Gastroesophageal sphincter (tissue), 4 donors: Measurements from ENCODE around the gene SLC6A15. TPM values are rescaled to one million over a fixed set of nuclear protein-coding genes. Genes with fewer than 3 reads are reported as not detected.

ENCODE experiments used
- ATAC-seq: fragments of 150-250 bp; one replicate; pipeline ENCODE4 v1.9.1; 2016; ENCODE audit warnings: mild to moderate bottlenecking, moderate library complexity
- H3K27ac ChIP-seq, 4 donors: fragments of 200-600 bp; sonication (generic) in 3 of 4; 1 replicate in 3 of 4; 2 replicates in 1 of 4; pipeline ENCODE4 v1.5.1; 2016 to 2019
- H3K27me3 ChIP-seq: fragments of 200-600 bp; sonication (generic); one replicate; pipeline ENCODE4 v1.5.1; 2019
- H3K36me3 ChIP-seq, 2 donors: fragments of 200-600 bp; sonication (generic); one replicate each; pipeline ENCODE4 v1.5.1; 2019; ENCODE audit warnings: control low read depth in 1 of 2
- H3K4me1 ChIP-seq, 3 donors: fragments of 200-600 bp; sonication (generic); 1 replicate in 2 of 3; 2 replicates in 1 of 3; pipeline ENCODE4 v1.5.1; 2016 to 2019; ENCODE audit warnings: control low read depth in 2 of 3
- H3K4me3 ChIP-seq, 2 donors: fragments of 200-600 bp; sonication (generic); one replicate each; pipeline ENCODE4 v1.5.1; 2019; ENCODE audit warnings: mild to moderate bottlenecking in 1 of 2, moderate library complexity in 1 of 2
- H3K9me3 ChIP-seq, 3 donors: fragments of 200-600 bp; sonication (generic); one replicate each; pipeline ENCODE4 v1.5.1; 2017 to 2019; ENCODE audit warnings: control low read depth in 2 of 3
- EP300 ChIP-seq: sonication (generic); formaldehyde crosslinking; IDR thresholded peaks from one replicate; pipeline ENCODE4 v1.6.1; 2017; ENCODE audit warnings: antibody characterized with exemption, mild to moderate bottlenecking
- POLR2A ChIP-seq, 2 donors: fragments of 450-650 bp; IDR thresholded peaks; one replicate each; pipeline ENCODE4 v1.6.1; 2017; ENCODE audit warnings: antibody characterized with exemption in 2 of 2, mild to moderate bottlenecking in 2 of 2, moderate library complexity in 1 of 2
- POLR2AphosphoS5 ChIP-seq: sonication (generic); formaldehyde crosslinking; IDR thresholded peaks from one replicate; pipeline ENCODE4 v1.6.1; 2017; ENCODE audit warnings: antibody characterized with exemption
- WGBS, 2 donors: methylation state at CpG; one replicate each; pipeline ENCODE4 v1.1.5; 2018; ENCODE audit warnings: low coverage in 1 of 2; 5-methylcytosine and 5-hydroxymethylcytosine counted together
- total RNA-seq, 4 donors: library from RNA; depleted of rRNA; stranded (reverse); fragments of >200 nt; gene quantifications; one replicate each; pipeline ENCODE4 v1.1.0, GENCODE V29; 2016
- TF ChIP-seq, protein P1 (sequence below), 4 experiments: fragments of 200-600 bp in 2 of 4; fragments of 450-650 bp in 2 of 4; sonication (generic) in 1 of 4; IDR thresholded peaks; one replicate each; pipeline ENCODE4 v1.5.1; 2017 to 2019; ENCODE audit warnings: antibody characterized with exemption in 4 of 4, mild to moderate bottlenecking in 2 of 4, moderate library complexity in 2 of 4

SLC6A15 gene
- 1 to 10 TPM in 3 of 4 donors, under 1 TPM in 1; 0.54 to 2.3 (median 1.7) TPM for total RNA-seq

DNA sequence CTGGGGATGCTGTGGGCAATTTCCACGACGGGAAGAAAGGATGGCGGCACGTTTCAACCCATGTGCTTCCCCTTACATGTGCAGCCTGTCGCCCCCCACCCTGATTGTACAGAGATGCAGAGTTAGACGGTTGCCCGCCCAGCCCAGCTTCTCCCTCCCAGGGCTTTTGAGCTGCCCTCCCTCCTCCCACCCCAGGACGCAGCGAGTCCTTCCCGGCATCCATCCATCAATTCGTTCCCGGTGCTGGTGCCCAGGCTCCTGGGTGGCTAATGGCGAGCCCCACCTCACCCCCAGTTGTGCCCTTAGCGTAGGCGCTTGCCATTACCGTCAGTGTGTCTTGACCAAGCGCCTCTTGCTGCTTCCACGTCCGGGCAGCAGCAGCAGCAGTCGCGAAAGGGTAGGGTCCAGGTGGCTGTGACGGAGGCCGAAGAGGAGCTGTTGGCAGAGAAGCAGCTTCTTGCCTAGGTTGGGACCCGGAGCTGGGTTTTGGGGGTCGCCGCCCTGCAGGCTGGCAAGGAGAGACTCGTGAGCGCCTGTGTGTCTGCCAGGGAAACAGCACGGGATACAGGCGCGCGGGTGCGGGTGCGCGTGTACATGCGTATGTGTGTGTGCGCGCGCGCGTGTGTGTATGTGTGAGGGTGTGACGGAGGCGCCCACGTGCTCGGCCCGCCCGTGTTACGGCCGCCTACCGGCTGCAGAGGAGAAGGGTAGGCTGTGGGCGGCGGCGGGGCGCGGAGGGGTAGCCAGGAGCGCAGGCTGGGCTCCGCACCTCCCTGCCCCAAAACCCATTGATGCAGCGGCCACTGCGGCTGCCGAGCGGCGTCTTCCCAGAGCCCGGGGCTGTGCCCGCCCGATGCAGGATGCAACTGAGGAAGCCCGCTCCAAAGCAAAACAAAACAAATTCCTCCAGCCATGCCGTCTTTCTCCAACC is at the start of gene SLC6A15:
TSS of gene SLC6A15 (minus strand) at position 602 of the 931 bp plus-strand sequence. CDS start 20,679 bp downstream, outside the sequence.
- Histone ChIP-seq H3K9me3 (no peaks in the 10 kb centered on the region), H3K27me3 (peaks cover 64% of the 10 kb centered on the region), H3K27ac (no peak within 1 kb of the TSS), H3K4me1 (peaks cover 0 to 25% (median 6%) of the 10 kb centered on the region in 3 donors), H3K36me3 (no peaks in the 10 kb centered on the region), H3K4me3 (peak within 1 kb of the TSS in 1 of 2 donors; percentile 50)
- TF ChIP-seq EP300: no peak
- no peak for TF ChIP-seq POLR2A (IDR thresholded peaks at IDR 0.05)
- peak; percentile 68 for ATAC-seq
- WGBS, 2 donors: 0% methylated on average over 6 to 7 of the region's 67 CpGs

DNA sequence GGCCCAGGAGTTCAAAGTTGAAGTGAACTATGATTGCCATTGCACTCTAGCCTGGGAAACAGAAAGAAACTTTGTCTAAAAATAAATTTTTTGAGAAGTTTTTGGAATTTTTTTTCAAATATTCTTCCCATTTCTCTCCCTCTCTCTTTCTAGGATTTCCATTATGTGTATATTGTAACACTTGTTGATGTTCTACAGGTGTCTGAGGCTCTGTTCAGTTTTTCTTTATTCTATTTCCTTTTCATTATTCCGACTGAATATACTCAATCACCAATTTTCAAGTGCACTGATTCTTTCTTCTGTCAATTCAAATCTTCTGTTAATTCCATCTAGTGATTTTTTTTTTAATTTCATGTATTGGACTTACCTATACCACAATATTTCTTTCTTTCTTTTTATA is 48.3 kb upstream of the SLC6A15 start:
- H3K9me3 ChIP-seq: no peaks in the 10 kb centered on the region
- no peaks in the 10 kb centered on the region for H3K27me3 ChIP-seq
- ATAC-seq: no peak
- WGBS, 2 donors: 81% methylated on average over 1 of the region's 1 CpG; no CpG with 5 or more reads in 1 of the 2 donors
- no peak for TF ChIP-seq POLR2A (IDR thresholded peaks at IDR 0.05)
- TF ChIP-seq EP300: no peak
- TF ChIP-seq POLR2AphosphoS5: no peak
- TF ChIP-seq, protein P1, sequence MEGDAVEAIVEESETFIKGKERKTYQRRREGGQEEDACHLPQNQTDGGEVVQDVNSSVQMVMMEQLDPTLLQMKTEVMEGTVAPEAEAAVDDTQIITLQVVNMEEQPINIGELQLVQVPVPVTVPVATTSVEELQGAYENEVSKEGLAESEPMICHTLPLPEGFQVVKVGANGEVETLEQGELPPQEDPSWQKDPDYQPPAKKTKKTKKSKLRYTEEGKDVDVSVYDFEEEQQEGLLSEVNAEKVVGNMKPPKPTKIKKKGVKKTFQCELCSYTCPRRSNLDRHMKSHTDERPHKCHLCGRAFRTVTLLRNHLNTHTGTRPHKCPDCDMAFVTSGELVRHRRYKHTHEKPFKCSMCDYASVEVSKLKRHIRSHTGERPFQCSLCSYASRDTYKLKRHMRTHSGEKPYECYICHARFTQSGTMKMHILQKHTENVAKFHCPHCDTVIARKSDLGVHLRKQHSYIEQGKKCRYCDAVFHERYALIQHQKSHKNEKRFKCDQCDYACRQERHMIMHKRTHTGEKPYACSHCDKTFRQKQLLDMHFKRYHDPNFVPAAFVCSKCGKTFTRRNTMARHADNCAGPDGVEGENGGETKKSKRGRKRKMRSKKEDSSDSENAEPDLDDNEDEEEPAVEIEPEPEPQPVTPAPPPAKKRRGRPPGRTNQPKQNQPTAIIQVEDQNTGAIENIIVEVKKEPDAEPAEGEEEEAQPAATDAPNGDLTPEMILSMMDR (IDR thresholded peaks at IDR 0.05): no peak
- H3K36me3 ChIP-seq: no peaks in the 10 kb centered on the region
- H3K27ac ChIP-seq: no peak overlapping the region
- H3K4me3 ChIP-seq: no peak overlapping the region
- no peaks in the 10 kb centered on the region for H3K4me1 ChIP-seq

DNA sequence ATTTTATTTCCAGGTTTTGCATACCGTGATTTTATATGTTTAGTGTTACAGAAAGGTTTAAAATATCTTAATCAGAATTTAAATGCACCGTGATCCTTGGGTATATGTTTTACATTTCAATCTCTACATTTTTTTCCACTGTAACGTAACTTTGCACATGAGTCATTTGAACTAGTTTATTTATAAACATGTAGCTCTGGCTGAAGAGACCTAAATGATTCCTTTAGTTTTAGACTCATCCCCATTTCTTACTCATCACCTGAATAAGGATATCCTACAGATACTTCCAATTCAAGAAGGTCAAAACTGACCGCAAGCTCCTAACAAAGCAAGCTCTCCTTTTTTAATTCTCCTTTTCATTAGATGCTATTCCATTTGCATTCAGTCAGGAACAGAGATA is 42.7 kb upstream of the SLC6A15 start:
- WGBS, 2 donors: 59 to 71% methylated on average over 4 of the region's 4 CpGs
- TF ChIP-seq POLR2AphosphoS5: no peak
- TF ChIP-seq, protein P1 (IDR thresholded peaks at IDR 0.05): no peak
- no peak for TF ChIP-seq POLR2A (IDR thresholded peaks at IDR 0.05)
- TF ChIP-seq EP300: no peak
- Histone ChIP-seq H3K4me3 (no peak overlapping the region), H3K27ac (no peak overlapping the region), H3K4me1 (no peaks in the 10 kb centered on the region), H3K27me3 (no peaks in the 10 kb centered on the region), H3K36me3 (no peaks in the 10 kb centered on the region), H3K9me3 (no peaks in the 10 kb centered on the region)
- ATAC-seq: no peak

DNA sequence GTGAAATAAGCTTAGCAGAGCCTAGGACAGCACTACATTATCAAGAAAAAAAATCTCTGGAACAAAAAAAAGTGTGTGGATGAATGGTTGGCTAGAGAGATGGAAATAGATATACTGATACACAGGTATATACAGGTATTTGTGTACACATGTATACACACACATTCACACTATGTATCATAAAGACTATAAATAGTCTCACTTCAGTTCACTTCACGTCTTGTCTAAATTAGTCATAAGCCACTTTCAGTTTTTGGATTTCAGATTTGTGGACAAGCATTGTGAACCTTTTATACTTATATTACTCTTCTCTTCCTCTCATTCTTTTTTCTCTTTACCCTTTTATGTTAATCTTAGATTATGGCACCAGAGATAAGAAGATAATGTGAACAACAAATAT is 41.8 kb upstream of the SLC6A15 start:
- Histone ChIP-seq H3K4me3 (no peak overlapping the region), H3K27ac (no peak overlapping the region), H3K9me3 (no peaks in the 10 kb centered on the region), H3K4me1 (no peaks in the 10 kb centered on the region), H3K27me3 (no peaks in the 10 kb centered on the region), H3K36me3 (no peaks in the 10 kb centered on the region)
- ATAC-seq: no peak
- TF ChIP-seq POLR2AphosphoS5 (no peak), EP300 (no peak), POLR2A (IDR thresholded peaks at IDR 0.05) (no peak)
- TF ChIP-seq, protein P1 (IDR thresholded peaks at IDR 0.05): no peak
- 44 to 71% methylated on average over 1 of the region's 1 CpG for WGBS, 2 donors

DNA sequence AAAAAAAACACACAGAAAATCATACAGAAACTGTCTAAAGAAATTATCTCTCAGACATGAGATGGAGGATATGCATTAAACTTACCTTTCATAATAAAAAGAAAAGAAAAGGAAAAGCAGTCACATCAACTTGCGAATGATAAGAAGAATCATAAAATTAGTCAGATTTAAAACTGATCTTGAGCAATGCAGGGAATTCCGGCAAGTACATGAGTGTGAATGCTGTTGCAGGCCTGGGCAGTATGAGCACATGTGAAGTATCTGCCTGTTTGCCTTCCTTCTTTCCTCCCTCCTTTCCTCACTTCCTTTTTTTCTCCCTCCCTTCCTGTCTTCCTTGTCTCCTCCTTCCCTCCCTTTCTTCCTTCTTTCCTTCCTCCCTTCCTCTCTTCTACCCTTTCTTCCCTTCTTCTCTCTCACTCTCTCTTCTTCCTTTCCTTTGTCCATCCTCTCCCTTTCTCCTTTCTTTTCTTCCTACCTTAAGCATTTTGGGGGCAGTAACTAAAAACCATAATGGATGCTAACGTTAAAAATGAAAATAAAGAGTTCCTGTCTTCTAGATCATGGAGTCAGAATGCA is 38.5 kb upstream of the SLC6A15 start:
- ATAC-seq: no peak
- Histone ChIP-seq H3K36me3 (no peaks in the 10 kb centered on the region), H3K9me3 (no peaks in the 10 kb centered on the region), H3K27ac (no peak overlapping the region), H3K4me1 (no peaks in the 10 kb centered on the region), H3K27me3 (no peaks in the 10 kb centered on the region), H3K4me3 (no peak overlapping the region)
- WGBS, 2 donors: 79 to 81% methylated on average over 3 of the region's 3 CpGs
- TF ChIP-seq EP300: no peak
- TF ChIP-seq POLR2AphosphoS5: no peak
- TF ChIP-seq, protein P1 (IDR thresholded peaks at IDR 0.05): no peak
- no peak for TF ChIP-seq POLR2A (IDR thresholded peaks at IDR 0.05)
